ENCODE results near the gene GNG13. TPM values are rescaled to one million over a fixed set of nuclear protein-coding genes. Genes with fewer than 3 reads are reported as not detected.

GNG13 gene
- total RNA-seq, 1 experiment from 2014 or later: 0.23 TPM

- no peaks in the 10 kb centered on the region for H3K36me3 ChIP-seq (ENCODE audit: control insufficient read depth, insufficient read depth, low read length)
- no peak overlapping the region for H3K4me3 ChIP-seq (ENCODE audit: low read depth in 2 of 2, low read length in 2 of 2)
- H3K27ac ChIP-seq (ENCODE audit: low read length): no peak overlapping the region
- in situ Hi-C loops (cut with HindIII; ENCODE audit: low pct_unique_long_range_greater_than_20kb, low sequenced_read_pairs): no loop called here
- intact Hi-C loops (cut with micrococcal nuclease; ENCODE audit: unreplicated experiment): no loop called here
- H3K4me1 ChIP-seq (ENCODE audit: control insufficient read depth, insufficient read depth, low read length): peaks cover 5% of the 10 kb centered on the region
- no peaks in the 10 kb centered on the region for H3K27me3 ChIP-seq (ENCODE audit: control insufficient read depth, insufficient read depth, low read length)
- no peaks in the 10 kb centered on the region for H3K9me3 ChIP-seq (ENCODE audit: control insufficient read depth, insufficient read depth, low read depth, low read length)
- no peak for TF ChIP-seq TCF7L2 (IDR thresholded peaks at IDR 0.05; ENCODE audit: low read depth, low read length)
- TF ChIP-seq, protein P1, sequence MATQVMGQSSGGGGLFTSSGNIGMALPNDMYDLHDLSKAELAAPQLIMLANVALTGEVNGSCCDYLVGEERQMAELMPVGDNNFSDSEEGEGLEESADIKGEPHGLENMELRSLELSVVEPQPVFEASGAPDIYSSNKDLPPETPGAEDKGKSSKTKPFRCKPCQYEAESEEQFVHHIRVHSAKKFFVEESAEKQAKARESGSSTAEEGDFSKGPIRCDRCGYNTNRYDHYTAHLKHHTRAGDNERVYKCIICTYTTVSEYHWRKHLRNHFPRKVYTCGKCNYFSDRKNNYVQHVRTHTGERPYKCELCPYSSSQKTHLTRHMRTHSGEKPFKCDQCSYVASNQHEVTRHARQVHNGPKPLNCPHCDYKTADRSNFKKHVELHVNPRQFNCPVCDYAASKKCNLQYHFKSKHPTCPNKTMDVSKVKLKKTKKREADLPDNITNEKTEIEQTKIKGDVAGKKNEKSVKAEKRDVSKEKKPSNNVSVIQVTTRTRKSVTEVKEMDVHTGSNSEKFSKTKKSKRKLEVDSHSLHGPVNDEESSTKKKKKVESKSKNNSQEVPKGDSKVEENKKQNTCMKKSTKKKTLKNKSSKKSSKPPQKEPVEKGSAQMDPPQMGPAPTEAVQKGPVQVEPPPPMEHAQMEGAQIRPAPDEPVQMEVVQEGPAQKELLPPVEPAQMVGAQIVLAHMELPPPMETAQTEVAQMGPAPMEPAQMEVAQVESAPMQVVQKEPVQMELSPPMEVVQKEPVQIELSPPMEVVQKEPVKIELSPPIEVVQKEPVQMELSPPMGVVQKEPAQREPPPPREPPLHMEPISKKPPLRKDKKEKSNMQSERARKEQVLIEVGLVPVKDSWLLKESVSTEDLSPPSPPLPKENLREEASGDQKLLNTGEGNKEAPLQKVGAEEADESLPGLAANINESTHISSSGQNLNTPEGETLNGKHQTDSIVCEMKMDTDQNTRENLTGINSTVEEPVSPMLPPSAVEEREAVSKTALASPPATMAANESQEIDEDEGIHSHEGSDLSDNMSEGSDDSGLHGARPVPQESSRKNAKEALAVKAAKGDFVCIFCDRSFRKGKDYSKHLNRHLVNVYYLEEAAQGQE (IDR thresholded peaks at IDR 0.05; ENCODE audit: insufficient read depth in 1 of 2, low read depth in 2 of 2, low read length in 1 of 2): no peak
- no peak for TF ChIP-seq POLR2AphosphoS5 (IDR thresholded peaks at IDR 0.05; ENCODE audit: low read depth, low read length)
- TF ChIP-seq, protein P2, sequence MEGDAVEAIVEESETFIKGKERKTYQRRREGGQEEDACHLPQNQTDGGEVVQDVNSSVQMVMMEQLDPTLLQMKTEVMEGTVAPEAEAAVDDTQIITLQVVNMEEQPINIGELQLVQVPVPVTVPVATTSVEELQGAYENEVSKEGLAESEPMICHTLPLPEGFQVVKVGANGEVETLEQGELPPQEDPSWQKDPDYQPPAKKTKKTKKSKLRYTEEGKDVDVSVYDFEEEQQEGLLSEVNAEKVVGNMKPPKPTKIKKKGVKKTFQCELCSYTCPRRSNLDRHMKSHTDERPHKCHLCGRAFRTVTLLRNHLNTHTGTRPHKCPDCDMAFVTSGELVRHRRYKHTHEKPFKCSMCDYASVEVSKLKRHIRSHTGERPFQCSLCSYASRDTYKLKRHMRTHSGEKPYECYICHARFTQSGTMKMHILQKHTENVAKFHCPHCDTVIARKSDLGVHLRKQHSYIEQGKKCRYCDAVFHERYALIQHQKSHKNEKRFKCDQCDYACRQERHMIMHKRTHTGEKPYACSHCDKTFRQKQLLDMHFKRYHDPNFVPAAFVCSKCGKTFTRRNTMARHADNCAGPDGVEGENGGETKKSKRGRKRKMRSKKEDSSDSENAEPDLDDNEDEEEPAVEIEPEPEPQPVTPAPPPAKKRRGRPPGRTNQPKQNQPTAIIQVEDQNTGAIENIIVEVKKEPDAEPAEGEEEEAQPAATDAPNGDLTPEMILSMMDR (IDR thresholded peaks at IDR 0.05): no peak
- TF ChIP-seq SIN3A (IDR thresholded peaks at IDR 0.05; ENCODE audit: borderline replicate concordance, insufficient read depth, low read depth, low read length): no peak
- ChIA-PET POLR2A (interaction anchor here (0.7 kb wide), 1 partner anchor 12 kb away, joined by 5 read pairs; no protein-coding TSS in a partner anchor), CTCF (interaction anchor here (0.6 kb wide), 1 partner anchor 106 kb away, joined by 6 read pairs; no protein-coding TSS in a partner anchor)
- BruUV-seq (replicated peaks): no TSS peak
- ATAC-seq (no peak), DNase-seq (ENCODE audit: low read depth, low spot score) (no peak)
These were observed 27.6 kb downstream of the GNG13 start for GRCh38 chr16:772959-773358.

DNA sequence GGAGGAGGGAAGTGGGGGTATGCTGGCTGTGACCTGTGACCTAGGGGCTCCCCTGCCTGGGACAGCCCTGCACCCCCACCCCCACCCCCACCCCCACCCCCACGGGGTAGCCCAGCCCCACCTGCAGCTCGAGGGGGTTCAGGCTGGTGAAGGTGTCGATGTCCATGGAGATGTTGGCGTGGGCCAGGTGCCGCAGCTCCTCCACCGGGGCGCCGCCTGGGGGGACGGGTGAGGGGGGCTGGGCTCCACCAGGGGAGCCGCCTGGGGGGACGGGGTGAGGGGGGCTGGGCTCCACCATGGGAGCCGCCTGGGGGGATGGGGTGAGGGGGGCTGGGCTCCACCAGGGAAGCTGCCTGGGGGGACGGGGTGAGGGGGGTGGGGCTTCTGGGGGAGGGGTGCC, 30.1 kb downstream of the GNG13 start:
- BruUV-seq (replicated peaks): no TSS peak
- POLR2A ChIA-PET: no interaction called here
- in situ Hi-C loops (cut with HindIII; ENCODE audit: low pct_unique_long_range_greater_than_20kb, low sequenced_read_pairs): no loop called here

More for the DNA sequence above, 30.1 kb downstream of the GNG13 start:
- Histone ChIP-seq H3K36me3 (ENCODE audit: control insufficient read depth, insufficient read depth, low read length) (no peaks in the 10 kb centered on the region), H3K4me3 (ENCODE audit: low read depth in 2 of 2, low read length in 2 of 2) (no peak overlapping the region), H3K27me3 (ENCODE audit: control insufficient read depth, insufficient read depth, low read length) (no peaks in the 10 kb centered on the region), H3K9me3 (ENCODE audit: control insufficient read depth, insufficient read depth, low read depth, low read length) (no peaks in the 10 kb centered on the region), H3K27ac (ENCODE audit: low read length) (no peak overlapping the region), H3K4me1 (ENCODE audit: control insufficient read depth, insufficient read depth, low read length) (no peaks in the 10 kb centered on the region; the same call in 1 of the 2 replicates)
- CTCF ChIA-PET: no interaction called here
- intact Hi-C loops (cut with micrococcal nuclease; ENCODE audit: unreplicated experiment): no loop called here
- TF ChIP-seq SIN3A (IDR thresholded peaks at IDR 0.05; ENCODE audit: borderline replicate concordance, insufficient read depth, low read depth, low read length): no peak
- no peak for TF ChIP-seq POLR2AphosphoS5 (IDR thresholded peaks at IDR 0.05; ENCODE audit: low read depth, low read length)
- TF ChIP-seq, protein P2 (IDR thresholded peaks at IDR 0.05): no peak
- TF ChIP-seq, protein P1 (IDR thresholded peaks at IDR 0.05; ENCODE audit: insufficient read depth in 1 of 2, low read depth in 2 of 2, low read length in 1 of 2): no peak
- no peak for TF ChIP-seq TCF7L2 (IDR thresholded peaks at IDR 0.05; ENCODE audit: low read depth, low read length)
- ATAC-seq (no peak), DNase-seq (ENCODE audit: low read depth, low spot score) (no peak)

Measured in Panc1 (cell line).